ENCODE results near the gene COL8A2.

GRCh38 chr1:36089393-36090121, 35.5 kb downstream of the COL8A2 start:
- TF ChIP-seq EZH2 (IDR thresholded peaks at IDR 0.05; ENCODE audit: insufficient read depth, poor library complexity, severe bottlenecking) (no peak), EZH2phosphoT487 (IDR thresholded peaks at IDR 0.05; ENCODE audit: insufficient read depth, low read depth) (no peak)
